Measurements from ENCODE around the gene SPRYD3.

Gene SPRYD3

DNA sequence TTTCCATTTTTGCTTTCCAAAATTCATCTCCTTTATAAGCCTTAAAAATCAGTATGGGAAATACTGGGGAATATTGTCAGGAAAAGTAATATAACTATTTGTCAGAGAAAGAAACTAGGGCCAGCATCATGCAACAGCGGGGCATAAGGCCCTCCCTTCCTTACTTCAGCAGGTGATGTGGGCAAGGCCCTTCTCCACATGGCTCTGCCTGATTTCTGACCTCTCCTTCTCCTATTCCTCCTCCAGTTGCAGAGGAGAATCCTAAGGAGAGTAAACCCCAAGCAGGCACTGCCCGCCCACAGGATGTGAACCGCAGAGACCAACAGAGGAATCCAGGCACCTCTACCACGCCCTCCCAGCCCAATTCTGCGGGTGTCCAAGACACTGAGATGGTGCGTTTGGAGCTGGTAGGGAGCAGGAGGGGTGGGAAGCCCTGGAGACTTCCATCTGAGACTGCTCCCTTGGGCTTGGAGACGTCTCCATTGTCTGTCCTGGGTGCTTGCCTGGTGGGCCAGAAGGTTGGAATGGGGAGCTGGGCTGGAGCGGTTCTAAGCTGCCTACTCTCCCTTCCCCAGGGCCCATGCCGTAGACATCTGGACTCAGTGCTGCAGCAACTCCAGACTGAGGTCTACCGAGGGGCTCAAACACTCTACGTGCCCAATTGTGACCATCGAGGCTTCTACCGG, 21.4 kb upstream of the SPRYD3 start:
- Histone ChIP-seq H3K4me1 (ENCODE audit: control extremely low read depth in 1 of 4, control insufficient read depth in 4 of 4, insufficient read depth in 4 of 4, low read length in 3 of 4) (peaks cover 7 to 62% (median 55%) of the 10 kb centered on the region in 4 experiments), H3K4me3 (ENCODE audit: control insufficient read depth in 1 of 7, extremely low read depth in 1 of 7, insufficient read depth in 4 of 7, low read depth in 2 of 7, low read length in 6 of 7) (no peak overlapping the region), H3K36me3 (ENCODE audit: control insufficient read depth in 4 of 4, insufficient read depth in 4 of 4, low read length in 3 of 4) (no peaks in the 10 kb centered on the region), H3K27me3 (replicated peaks in 2 of 5; ENCODE audit: control insufficient read depth in 4 of 5, insufficient read depth in 5 of 5, low read length in 4 of 5) (no peaks in the 10 kb centered on the region), H3K9me3 (ENCODE audit: control extremely low read depth in 1 of 5, control insufficient read depth in 4 of 5, insufficient read depth in 2 of 5, low read depth in 1 of 5, low read length in 4 of 5) (no peaks in the 10 kb centered on the region), H3K27ac (ENCODE audit: insufficient read depth in 1 of 2, low read depth in 1 of 2, low read length in 2 of 2, poor library complexity in 1 of 2, severe bottlenecking in 2 of 2) (no peak overlapping the region)
- WGBS (ENCODE audit: insufficient coverage): 100% methylated on average over 13 of the region's 13 CpGs
- POLR2A ChIA-PET: no interaction called here
- DNase-seq: no peak
- CTCF ChIA-PET: interaction anchor here (0.6 to 14.5 kb wide), 10 partner anchors 14 to 566 kb away, joined by 3 to 361 read pairs (median 5); no protein-coding TSS in a partner anchor

DNA sequence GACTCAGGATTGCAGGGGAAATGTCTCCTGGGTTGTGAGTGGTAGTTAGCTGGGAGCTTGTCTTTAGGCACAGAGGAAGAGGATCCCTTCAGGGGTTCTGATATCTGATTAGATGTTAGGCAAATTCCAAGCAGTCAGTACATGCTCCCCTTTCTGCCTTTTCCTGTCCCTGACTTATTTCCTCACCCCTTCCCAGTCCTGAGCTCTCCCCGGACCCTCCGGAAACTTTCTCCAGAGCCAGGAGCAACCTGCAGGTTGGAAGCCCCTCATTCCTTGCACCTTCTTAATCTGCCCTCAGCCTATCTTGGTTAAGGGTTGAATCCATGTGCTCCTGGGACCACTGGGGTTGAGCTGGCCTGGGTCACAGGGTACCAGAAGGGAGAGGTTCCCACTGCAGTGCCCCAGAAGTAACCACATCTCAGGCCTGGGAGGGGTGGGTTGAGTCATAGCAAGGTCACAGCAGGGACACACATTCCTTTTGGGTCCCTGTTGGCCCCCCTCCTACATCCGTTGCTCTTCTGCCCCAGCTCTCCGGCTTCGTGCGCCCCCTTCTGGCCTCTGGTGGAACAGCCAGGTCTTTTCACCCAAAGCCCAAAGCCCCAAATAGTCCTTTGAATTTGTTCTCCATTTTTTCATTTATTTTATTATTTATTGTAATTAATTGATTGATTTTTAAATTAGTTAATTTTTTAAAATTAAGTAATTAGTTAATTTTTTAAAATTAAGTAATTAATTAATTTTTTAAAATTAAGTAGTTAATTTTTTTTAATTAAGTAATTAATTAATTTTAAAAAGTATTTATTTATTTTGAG, 20.1 kb upstream of the SPRYD3 start:
- ChIA-PET POLR2A (interaction anchor here (0.6 to 3.9 kb wide), 5 partner anchors 13 to 152 kb away, joined by 3 to 16 read pairs (median 4); partner anchors contain the start of gene SPRYD3), CTCF (interaction anchor here (0.8 to 14.5 kb wide), 14 partner anchors 14 to 88 kb away, joined by 3 to 361 read pairs (median 5); partner anchors contain the start of gene SPRYD3)
- no peaks in the 10 kb centered on the region for H3K36me3 ChIP-seq (ENCODE audit: control insufficient read depth in 4 of 4, insufficient read depth in 4 of 4, low read length in 3 of 4)
- H3K27me3 ChIP-seq (replicated peaks in 2 of 5; ENCODE audit: control insufficient read depth in 4 of 5, insufficient read depth in 5 of 5, low read length in 4 of 5): no peaks in the 10 kb centered on the region
- peak; percentile 88 to 95 (median 95) for DNase-seq
- H3K27ac ChIP-seq (ENCODE audit: insufficient read depth in 1 of 2, low read depth in 1 of 2, low read length in 2 of 2, poor library complexity in 1 of 2, severe bottlenecking in 2 of 2): no peak overlapping the region
- H3K9me3 ChIP-seq (ENCODE audit: control extremely low read depth in 1 of 5, control insufficient read depth in 4 of 5, insufficient read depth in 2 of 5, low read depth in 1 of 5, low read length in 4 of 5): no peaks in the 10 kb centered on the region
- peaks cover 7 to 56% (median 51%) of the 10 kb centered on the region in 4 experiments for H3K4me1 ChIP-seq (ENCODE audit: control extremely low read depth in 1 of 4, control insufficient read depth in 4 of 4, insufficient read depth in 4 of 4, low read length in 3 of 4)
- peak overlapping the region in 3 of 7 experiments; percentile 19 to 77 (median 20) for H3K4me3 ChIP-seq (ENCODE audit: control insufficient read depth in 1 of 7, extremely low read depth in 1 of 7, insufficient read depth in 4 of 7, low read depth in 2 of 7, low read length in 6 of 7)
- WGBS (ENCODE audit: insufficient coverage): 86% methylated on average over 2 of the region's 6 CpGs

DNA sequence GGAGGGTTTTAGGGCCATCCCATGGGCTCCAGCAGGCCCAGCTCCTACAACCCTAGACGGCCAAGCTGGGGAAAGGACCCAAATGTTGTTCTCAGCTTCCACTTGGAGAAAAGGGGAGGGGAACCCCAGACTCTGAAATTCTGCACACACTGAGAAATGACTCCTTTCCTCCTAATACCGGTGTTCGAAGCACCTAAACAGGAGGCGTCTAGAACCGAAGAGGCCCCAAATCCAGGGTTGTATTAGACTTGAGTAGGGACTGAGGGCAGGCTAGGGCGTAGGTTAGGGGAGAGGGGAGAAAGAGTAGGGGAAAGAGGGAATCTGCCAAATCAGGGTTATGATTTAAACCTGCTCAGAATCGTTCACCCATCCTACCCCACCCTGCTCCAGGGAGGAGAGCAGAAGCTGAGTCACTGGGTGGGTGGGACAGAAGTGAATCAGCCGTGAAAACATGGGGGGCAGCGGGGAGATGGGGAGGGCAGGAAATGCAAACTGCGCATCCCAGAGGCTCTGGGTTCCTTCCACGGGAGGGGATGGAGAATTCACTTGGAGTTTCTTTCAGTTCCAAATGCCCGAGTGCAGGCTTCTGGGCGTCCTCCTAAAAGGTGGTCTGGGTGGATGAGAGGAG, 19.3 kb upstream of the SPRYD3 start:
- ChIA-PET CTCF (interaction anchor here (0.8 to 14.5 kb wide), 17 partner anchors 13 to 62 kb away, joined by 3 to 361 read pairs (median 4); partner anchors contain the start of gene SPRYD3), POLR2A (interaction anchor here (0.6 to 3.9 kb wide), 5 partner anchors 12 to 153 kb away, joined by 3 to 16 read pairs (median 4); partner anchors contain the start of gene SPRYD3)
- Histone ChIP-seq H3K27me3 (replicated peaks in 2 of 5; ENCODE audit: control insufficient read depth in 4 of 5, insufficient read depth in 5 of 5, low read length in 4 of 5) (no peaks in the 10 kb centered on the region), H3K4me3 (ENCODE audit: control insufficient read depth in 1 of 7, extremely low read depth in 1 of 7, insufficient read depth in 4 of 7, low read depth in 2 of 7, low read length in 6 of 7) (peak overlapping the region in 6 of 7 experiments; percentile 30 to 77 (median 67)), H3K36me3 (ENCODE audit: control insufficient read depth in 4 of 4, insufficient read depth in 4 of 4, low read length in 3 of 4) (no peaks in the 10 kb centered on the region), H3K4me1 (ENCODE audit: control extremely low read depth in 1 of 4, control insufficient read depth in 4 of 4, insufficient read depth in 4 of 4, low read length in 3 of 4) (peaks cover 7 to 56% (median 48%) of the 10 kb centered on the region in 4 experiments), H3K27ac (ENCODE audit: insufficient read depth in 1 of 2, low read depth in 1 of 2, low read length in 2 of 2, poor library complexity in 1 of 2, severe bottlenecking in 2 of 2) (no peak overlapping the region), H3K9me3 (ENCODE audit: control extremely low read depth in 1 of 5, control insufficient read depth in 4 of 5, insufficient read depth in 2 of 5, low read depth in 1 of 5, low read length in 4 of 5) (no peaks in the 10 kb centered on the region)
- 31% methylated on average over 9 of the region's 13 CpGs for WGBS (ENCODE audit: insufficient coverage)
- DNase-seq: peak in 2 of 3 donors; percentile 19 to 22

DNA sequence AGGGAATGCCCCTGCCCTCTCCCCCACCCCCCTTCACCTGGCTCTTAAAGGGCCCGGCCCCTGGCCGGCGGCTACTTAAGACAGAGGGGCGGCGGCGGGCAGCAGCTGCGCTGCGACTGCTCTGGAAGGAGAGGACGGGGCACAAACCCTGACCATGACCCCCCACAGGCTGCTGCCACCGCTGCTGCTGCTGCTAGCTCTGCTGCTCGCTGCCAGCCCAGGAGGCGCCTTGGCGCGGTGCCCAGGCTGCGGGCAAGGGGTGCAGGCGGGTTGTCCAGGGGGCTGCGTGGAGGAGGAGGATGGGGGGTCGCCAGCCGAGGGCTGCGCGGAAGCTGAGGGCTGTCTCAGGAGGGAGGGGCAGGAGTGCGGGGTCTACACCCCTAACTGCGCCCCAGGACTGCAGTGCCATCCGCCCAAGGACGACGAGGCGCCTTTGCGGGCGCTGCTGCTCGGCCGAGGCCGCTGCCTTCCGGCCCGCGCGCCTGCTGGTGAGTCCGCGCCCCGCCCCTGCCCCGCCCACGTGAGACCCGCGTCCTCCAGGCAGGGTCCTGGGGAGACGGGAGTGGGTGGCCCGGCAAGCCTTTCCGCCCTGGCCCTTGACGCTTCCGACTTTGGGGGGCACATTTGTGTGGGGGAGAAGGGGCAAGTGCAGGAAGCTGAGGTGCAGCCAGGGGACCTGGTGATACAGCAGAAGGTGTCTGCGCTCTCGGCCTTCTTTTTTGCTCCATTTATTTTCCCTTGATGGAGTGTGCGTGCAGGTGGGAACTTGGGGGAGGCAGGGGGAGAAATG, 18.6 kb upstream of the SPRYD3 start, which contains the start of gene IGFBP6:
TSS of gene IGFBP6 (plus strand) at position 104 of the 790 bp plus-strand sequence. CDS start at position 155, 51 bp downstream.
- DNase-seq: peak; percentile 61 to 83 (median 72)
- no peaks in the 10 kb centered on the region for H3K27me3 ChIP-seq (replicated peaks in 2 of 5; ENCODE audit: control insufficient read depth in 4 of 5, insufficient read depth in 5 of 5, low read length in 4 of 5)
- H3K4me1 ChIP-seq (ENCODE audit: control extremely low read depth in 1 of 4, control insufficient read depth in 4 of 4, insufficient read depth in 4 of 4, low read length in 3 of 4): peaks cover 6 to 49% (median 40%) of the 10 kb centered on the region in 4 experiments
- POLR2A ChIA-PET: interaction anchor here (0.9 to 3.9 kb wide), 3 partner anchors 11 to 50 kb away, joined by 3 to 16 read pairs (median 4); partner anchors contain the start of gene SPRYD3
- H3K4me3 ChIP-seq (ENCODE audit: control insufficient read depth in 1 of 7, extremely low read depth in 1 of 7, insufficient read depth in 4 of 7, low read depth in 2 of 7, low read length in 6 of 7): peak within 1 kb of the TSS; percentile 30 to 77 (median 66)
- WGBS (ENCODE audit: insufficient coverage): under 1% methylated on average over 38 of the region's 51 CpGs
- CTCF ChIA-PET: interaction anchor here (0.9 to 14.5 kb wide), 9 partner anchors 12 to 63 kb away, joined by 3 to 361 read pairs (median 7); partner anchors contain the start of gene SPRYD3
- no peaks in the 10 kb centered on the region for H3K9me3 ChIP-seq (ENCODE audit: control extremely low read depth in 1 of 5, control insufficient read depth in 4 of 5, insufficient read depth in 2 of 5, low read depth in 1 of 5, low read length in 4 of 5)
- H3K36me3 ChIP-seq (ENCODE audit: control insufficient read depth in 4 of 4, insufficient read depth in 4 of 4, low read length in 3 of 4): no peaks in the 10 kb centered on the region
- no peak within 1 kb of the TSS for H3K27ac ChIP-seq (ENCODE audit: insufficient read depth in 1 of 2, low read depth in 1 of 2, low read length in 2 of 2, poor library complexity in 1 of 2, severe bottlenecking in 2 of 2)

DNA sequence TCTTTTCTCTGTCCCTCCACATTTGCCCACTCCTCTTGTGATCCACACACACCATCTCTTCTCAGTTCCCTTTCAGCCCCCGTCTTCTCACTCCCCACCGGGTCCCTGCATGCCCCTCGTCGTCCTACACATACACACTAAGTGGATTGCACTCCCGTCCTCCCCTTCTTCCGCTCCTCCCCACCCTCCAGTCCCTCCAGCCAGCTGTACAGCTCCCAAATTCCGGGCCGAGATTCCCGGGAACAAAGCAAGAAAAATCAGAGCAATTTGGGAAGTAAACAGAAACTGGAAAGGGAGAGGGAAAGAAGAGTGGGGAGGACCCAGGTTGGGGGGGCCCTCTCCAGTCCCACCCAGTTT, 18.0 kb upstream of the SPRYD3 start:
- CTCF ChIA-PET: interaction anchor here (1.3 to 14.5 kb wide), 6 partner anchors 12 to 63 kb away, joined by 3 to 361 read pairs (median 12); no protein-coding TSS in a partner anchor
- Histone ChIP-seq H3K27ac (ENCODE audit: insufficient read depth in 1 of 2, low read depth in 1 of 2, low read length in 2 of 2, poor library complexity in 1 of 2, severe bottlenecking in 2 of 2) (no peak overlapping the region), H3K36me3 (ENCODE audit: control insufficient read depth in 4 of 4, insufficient read depth in 4 of 4, low read length in 3 of 4) (no peaks in the 10 kb centered on the region), H3K27me3 (replicated peaks in 2 of 5; ENCODE audit: control insufficient read depth in 4 of 5, insufficient read depth in 5 of 5, low read length in 4 of 5) (no peaks in the 10 kb centered on the region), H3K4me1 (ENCODE audit: control extremely low read depth in 1 of 4, control insufficient read depth in 4 of 4, insufficient read depth in 4 of 4, low read length in 3 of 4) (peaks cover 2 to 43% (median 35%) of the 10 kb centered on the region in 4 experiments), H3K4me3 (ENCODE audit: control insufficient read depth in 1 of 7, extremely low read depth in 1 of 7, insufficient read depth in 4 of 7, low read depth in 2 of 7, low read length in 6 of 7) (peak overlapping the region in 6 of 7 experiments; percentile 35 to 77 (median 67)), H3K9me3 (ENCODE audit: control extremely low read depth in 1 of 5, control insufficient read depth in 4 of 5, insufficient read depth in 2 of 5, low read depth in 1 of 5, low read length in 4 of 5) (no peaks in the 10 kb centered on the region)
- peak in 2 of 3 donors; percentile 18 to 24 for DNase-seq
- 0% methylated on average over 5 of the region's 9 CpGs for WGBS (ENCODE audit: insufficient coverage)
- POLR2A ChIA-PET: interaction anchor here (0.9 to 3.9 kb wide), 2 partner anchors 17 to 50 kb away, joined by 3 to 16 read pairs; partner anchors contain the start of gene SPRYD3

DNA sequence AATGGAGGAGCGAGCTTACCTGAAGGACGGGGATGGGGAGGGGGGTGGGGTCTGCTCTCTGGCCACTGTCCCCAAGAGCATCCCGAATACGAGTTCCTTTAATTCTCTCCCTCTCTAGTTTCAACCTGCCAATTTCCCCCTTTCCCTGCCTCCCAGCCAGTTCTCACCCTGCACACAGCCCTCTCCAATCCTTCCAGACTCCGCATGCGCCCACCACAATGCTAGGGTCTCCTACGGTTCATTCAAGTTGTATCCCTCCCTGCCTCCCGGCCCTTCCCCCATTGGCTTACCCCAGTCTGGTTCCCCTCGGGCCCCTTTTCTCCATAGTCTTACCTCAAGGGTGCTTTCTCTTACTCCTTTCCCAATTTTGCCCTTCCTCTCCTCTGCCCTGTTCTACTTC, 17.6 kb upstream of the SPRYD3 start:
- Histone ChIP-seq H3K36me3 (ENCODE audit: control insufficient read depth in 4 of 4, insufficient read depth in 4 of 4, low read length in 3 of 4) (no peaks in the 10 kb centered on the region), H3K4me1 (ENCODE audit: control extremely low read depth in 1 of 4, control insufficient read depth in 4 of 4, insufficient read depth in 4 of 4, low read length in 3 of 4) (peaks cover 2 to 39% (median 32%) of the 10 kb centered on the region in 4 experiments), H3K9me3 (ENCODE audit: control extremely low read depth in 1 of 5, control insufficient read depth in 4 of 5, insufficient read depth in 2 of 5, low read depth in 1 of 5, low read length in 4 of 5) (no peaks in the 10 kb centered on the region), H3K27me3 (replicated peaks in 2 of 5; ENCODE audit: control insufficient read depth in 4 of 5, insufficient read depth in 5 of 5, low read length in 4 of 5) (no peaks in the 10 kb centered on the region), H3K4me3 (ENCODE audit: control insufficient read depth in 1 of 7, extremely low read depth in 1 of 7, insufficient read depth in 4 of 7, low read depth in 2 of 7, low read length in 6 of 7) (peak overlapping the region in 6 of 7 experiments; percentile 35 to 77 (median 67)), H3K27ac (ENCODE audit: insufficient read depth in 1 of 2, low read depth in 1 of 2, low read length in 2 of 2, poor library complexity in 1 of 2, severe bottlenecking in 2 of 2) (no peak overlapping the region)
- ChIA-PET POLR2A (interaction anchor here (3.9 kb wide), 1 partner anchor 17 kb away, joined by 16 read pairs; the partner anchor contains the start of gene SPRYD3), CTCF (interaction anchor here (1.6 to 14.5 kb wide), 3 partner anchors 11 to 64 kb away, joined by 4 to 361 read pairs (median 26); no protein-coding TSS in a partner anchor)
- WGBS (ENCODE audit: insufficient coverage): 63% methylated on average over 5 of the region's 9 CpGs
- no peak for DNase-seq
